Astrocyte (in vitro differentiated cells and primary cell): ENCODE measurements around the gene BAZ1B. TPM values are rescaled to one million over a fixed set of nuclear protein-coding genes. Genes with fewer than 3 reads are reported as not detected.
"Not testable (repeated sequence)": the region's sequence is repeated elsewhere in the genome, so short reads cannot be mapped to it uniquely, and the experiment has no call there.

Experiments used
- DNase-seq: peaks from one replicate; pipeline ENCODE4 v3.0.0-alpha.2; 2010; ENCODE audit warnings: low read depth
- FAIRE-seq: peaks from 2 replicates; lab custom pipeline; 2011; peaks lifted over from hg19 to GRCh38; lab: Jason Lieb, UNC
- H2AFZ ChIP-seq: 2 replicates; pipeline ENCODE4 v1.6.0; 2012; ENCODE audit warnings: low read depth, low read length, inconsistent platforms
- H3K27ac ChIP-seq: 2 replicates; pipeline ENCODE4 v1.5.1; 2011; ENCODE audit warnings: low read depth, low read length, inconsistent platforms
- H3K27me3 ChIP-seq: 2 replicates; pipeline ENCODE4 v1.6.0; 2011; ENCODE audit warnings: low read length, inconsistent platforms; ENCODE audit not compliant: insufficient read depth
- H3K36me3 ChIP-seq: 2 replicates; pipeline ENCODE4 v1.5.1; 2011; ENCODE audit warnings: low read length, inconsistent platforms; ENCODE audit not compliant: insufficient read depth
- H3K4me1 ChIP-seq: 2 replicates; pipeline ENCODE4 v1.5.1; 2011; ENCODE audit warnings: low read length, inconsistent platforms; ENCODE audit not compliant: insufficient read depth
- H3K4me2 ChIP-seq: 2 replicates; pipeline ENCODE4 v1.6.0; 2012; ENCODE audit warnings: low read length, inconsistent platforms
- H3K4me3 ChIP-seq: 2 replicates; pipeline ENCODE4 v1.5.1; 2011; ENCODE audit warnings: low read depth, mild to moderate bottlenecking, low read length, inconsistent platforms; ENCODE audit not compliant: insufficient read depth
- H3K79me2 ChIP-seq: 2 replicates; pipeline ENCODE4 v1.6.0; 2012; ENCODE audit warnings: mild to moderate bottlenecking, low read length, inconsistent platforms; ENCODE audit not compliant: insufficient read depth
- H3K9ac ChIP-seq: 2 replicates; pipeline ENCODE4 v1.6.0; 2012; ENCODE audit warnings: mild to moderate bottlenecking, low read length, inconsistent platforms
- H3K9me3 ChIP-seq: 2 replicates; pipeline ENCODE4 v1.5.1; 2012; ENCODE audit warnings: low read depth, mild to moderate bottlenecking, low read length, inconsistent platforms; ENCODE audit not compliant: insufficient read depth
- H4K20me1 ChIP-seq: 2 replicates; pipeline ENCODE4 v1.6.0; 2012; ENCODE audit warnings: low read length, inconsistent platforms; ENCODE audit not compliant: insufficient read depth
- H3K27ac Mint-ChIP-seq: one replicate; pipeline ENCODE4 v1.8.0; 2021; ENCODE audit warnings: mild to moderate bottlenecking, mixed read lengths; ENCODE audit not compliant: unreplicated experiment
- H3K27me3 Mint-ChIP-seq: one replicate; pipeline ENCODE4 v1.8.0; 2021; ENCODE audit warnings: low read depth, mixed read lengths; ENCODE audit not compliant: unreplicated experiment
- H3K36me3 Mint-ChIP-seq: one replicate; pipeline ENCODE4 v1.8.0; 2021; ENCODE audit warnings: low read depth, mixed read lengths; ENCODE audit not compliant: unreplicated experiment
- H3K4me1 Mint-ChIP-seq: one replicate; pipeline ENCODE4 v1.8.0; 2021; ENCODE audit warnings: low read depth, mixed read lengths; ENCODE audit not compliant: unreplicated experiment
- H3K4me3 Mint-ChIP-seq: one replicate; pipeline ENCODE4 v1.8.0; 2021; ENCODE audit warnings: mild to moderate bottlenecking, moderate library complexity, mixed read lengths; ENCODE audit not compliant: unreplicated experiment
- H3K9me3 Mint-ChIP-seq: one replicate; pipeline ENCODE4 v1.8.0; 2021; ENCODE audit warnings: mild to moderate bottlenecking, mixed read lengths; ENCODE audit not compliant: unreplicated experiment
- EZH2 ChIP-seq: IDR thresholded peaks from 2 replicates; pipeline ENCODE4 v1.6.1; 2012; ENCODE audit warnings: mild to moderate bottlenecking, low read length, inconsistent platforms; ENCODE audit not compliant: insufficient read depth
- total RNA-seq: library from RNA; stranded (reverse); gene quantifications from 2 replicates; pipeline ENCODE4 v1.2.1, GENCODE V29; 2021
- TF ChIP-seq, protein P1 (sequence below): IDR thresholded peaks from 2 replicates; pipeline ENCODE4 v1.5.1; 2011; ENCODE audit warnings: low read depth, mild to moderate bottlenecking, inconsistent platforms, low read length, moderate library complexity; ENCODE audit not compliant: insufficient read depth

The BAZ1B gene
- total RNA-seq, 1 donor from 2014 or later: 62.5 TPM

- Histone ChIP-seq H3K27me3 (no peaks in the 10 kb centered on the region), H3K9ac (no peak overlapping the region), H3K79me2 (peaks cover 46% of the 10 kb centered on the region), H3K9me3 (no peaks in the 10 kb centered on the region), H3K4me2 (no peak overlapping the region), H3K4me1 (no peaks in the 10 kb centered on the region), H3K4me3 (no peak overlapping the region), H4K20me1 (peaks cover 55% of the 10 kb centered on the region), H3K27ac (no peak overlapping the region), H3K36me3 (peaks cover 30% of the 10 kb centered on the region), H2AFZ (no peak overlapping the region)
- Mint-ChIP-seq H3K36me3 (peaks cover 31% of the 10 kb centered on the region), H3K4me1 (peaks cover 9% of the 10 kb centered on the region), H3K4me3 (no peak overlapping the region), H3K27me3 (no peaks in the 10 kb centered on the region), H3K27ac (no peak overlapping the region), H3K9me3 (no peaks in the 10 kb centered on the region)
- TF ChIP-seq EZH2: no peak
- TF ChIP-seq, protein P1, sequence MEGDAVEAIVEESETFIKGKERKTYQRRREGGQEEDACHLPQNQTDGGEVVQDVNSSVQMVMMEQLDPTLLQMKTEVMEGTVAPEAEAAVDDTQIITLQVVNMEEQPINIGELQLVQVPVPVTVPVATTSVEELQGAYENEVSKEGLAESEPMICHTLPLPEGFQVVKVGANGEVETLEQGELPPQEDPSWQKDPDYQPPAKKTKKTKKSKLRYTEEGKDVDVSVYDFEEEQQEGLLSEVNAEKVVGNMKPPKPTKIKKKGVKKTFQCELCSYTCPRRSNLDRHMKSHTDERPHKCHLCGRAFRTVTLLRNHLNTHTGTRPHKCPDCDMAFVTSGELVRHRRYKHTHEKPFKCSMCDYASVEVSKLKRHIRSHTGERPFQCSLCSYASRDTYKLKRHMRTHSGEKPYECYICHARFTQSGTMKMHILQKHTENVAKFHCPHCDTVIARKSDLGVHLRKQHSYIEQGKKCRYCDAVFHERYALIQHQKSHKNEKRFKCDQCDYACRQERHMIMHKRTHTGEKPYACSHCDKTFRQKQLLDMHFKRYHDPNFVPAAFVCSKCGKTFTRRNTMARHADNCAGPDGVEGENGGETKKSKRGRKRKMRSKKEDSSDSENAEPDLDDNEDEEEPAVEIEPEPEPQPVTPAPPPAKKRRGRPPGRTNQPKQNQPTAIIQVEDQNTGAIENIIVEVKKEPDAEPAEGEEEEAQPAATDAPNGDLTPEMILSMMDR: no peak
- FAIRE-seq: no peak
- DNase-seq: no peak
Measured at GRCh38 chr7:73541722-73542121, 19.6 kb upstream of the BAZ1B start.

- Histone ChIP-seq H4K20me1 (peaks cover 38% of the 10 kb centered on the region), H3K79me2 (peaks cover 30% of the 10 kb centered on the region), H3K36me3 (peaks cover 37% of the 10 kb centered on the region), H3K4me2 (no peak overlapping the region), H3K27me3 (no peaks in the 10 kb centered on the region), H3K4me3 (no peak overlapping the region), H2AFZ (no peak overlapping the region), H3K4me1 (no peaks in the 10 kb centered on the region), H3K9ac (no peak overlapping the region), H3K27ac (no peak overlapping the region), H3K9me3 (no peaks in the 10 kb centered on the region)
- Mint-ChIP-seq H3K4me3 (no peak overlapping the region), H3K27ac (peak overlapping the region; percentile 77), H3K9me3 (no peaks in the 10 kb centered on the region), H3K36me3 (peaks cover 26% of the 10 kb centered on the region), H3K4me1 (peaks cover 9% of the 10 kb centered on the region), H3K27me3 (no peaks in the 10 kb centered on the region)
- FAIRE-seq (no peak), DNase-seq (no peak)
- TF ChIP-seq EZH2: no peak
- TF ChIP-seq, protein P1: no peak
Measured at GRCh38 chr7:73539709-73540108, 17.6 kb upstream of the BAZ1B start.

DNA sequence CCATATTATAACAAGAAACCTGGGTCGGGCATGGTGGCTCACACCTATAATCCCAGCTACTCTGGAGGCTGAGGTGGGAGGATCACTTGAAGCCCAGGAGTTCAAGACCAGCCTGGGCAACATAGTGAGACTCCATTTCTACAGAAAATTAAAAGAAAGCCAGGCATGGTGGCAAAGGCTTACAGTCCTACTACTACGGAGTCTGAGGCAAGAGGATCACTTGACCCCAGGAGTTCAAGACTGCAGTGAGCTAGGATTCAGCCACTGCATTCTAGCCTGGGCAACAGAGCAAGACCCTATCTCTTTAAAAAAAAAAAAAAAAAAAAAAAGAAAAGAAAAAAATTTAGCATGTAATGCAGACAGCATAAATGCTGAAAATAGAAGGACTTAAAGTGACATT lies 16.4 kb upstream of the BAZ1B start:
- not testable (repeated sequence) for H3K9ac ChIP-seq, H3K9me3 ChIP-seq, DNase-seq, H3K27ac Mint-ChIP-seq, H3K4me3 ChIP-seq, H3K27me3 ChIP-seq, H3K27ac ChIP-seq, H3K9me3 Mint-ChIP-seq, FAIRE-seq, H3K4me2 ChIP-seq, H3K4me1 Mint-ChIP-seq, H3K4me1 ChIP-seq, H2AFZ ChIP-seq, H3K4me3 Mint-ChIP-seq, H3K27me3 Mint-ChIP-seq
- Histone ChIP-seq H3K36me3 (peaks cover 37% of the 10 kb centered on the region), H3K79me2 (peaks cover 20% of the 10 kb centered on the region), H4K20me1 (peaks cover 28% of the 10 kb centered on the region)
- peaks cover 27% of the 10 kb centered on the region for H3K36me3 Mint-ChIP-seq
